Esophagus mucosa (tissue), 1 donor: Measurements from ENCODE around the gene ABCA4. TPM values are rescaled to one million over a fixed set of nuclear protein-coding genes. Genes with fewer than 3 reads are reported as not detected.

ENCODE experiments used
- ATAC-seq: fragments of 200-7000 bp; cut with Tn5 transposase; one replicate; pipeline ENCODE4 v1.9.1; 2020
- total RNA-seq: library from RNA; stranded (reverse); gene quantifications from one replicate; pipeline ENCODE4 v1.2.4, GENCODE V29; 2023
- donor health status: DM: yes; HTN: yes; CAD: no.

ABCA4 gene
- total RNA-seq, 1 donor from 2014 or later: 0.08 TPM

DNA sequence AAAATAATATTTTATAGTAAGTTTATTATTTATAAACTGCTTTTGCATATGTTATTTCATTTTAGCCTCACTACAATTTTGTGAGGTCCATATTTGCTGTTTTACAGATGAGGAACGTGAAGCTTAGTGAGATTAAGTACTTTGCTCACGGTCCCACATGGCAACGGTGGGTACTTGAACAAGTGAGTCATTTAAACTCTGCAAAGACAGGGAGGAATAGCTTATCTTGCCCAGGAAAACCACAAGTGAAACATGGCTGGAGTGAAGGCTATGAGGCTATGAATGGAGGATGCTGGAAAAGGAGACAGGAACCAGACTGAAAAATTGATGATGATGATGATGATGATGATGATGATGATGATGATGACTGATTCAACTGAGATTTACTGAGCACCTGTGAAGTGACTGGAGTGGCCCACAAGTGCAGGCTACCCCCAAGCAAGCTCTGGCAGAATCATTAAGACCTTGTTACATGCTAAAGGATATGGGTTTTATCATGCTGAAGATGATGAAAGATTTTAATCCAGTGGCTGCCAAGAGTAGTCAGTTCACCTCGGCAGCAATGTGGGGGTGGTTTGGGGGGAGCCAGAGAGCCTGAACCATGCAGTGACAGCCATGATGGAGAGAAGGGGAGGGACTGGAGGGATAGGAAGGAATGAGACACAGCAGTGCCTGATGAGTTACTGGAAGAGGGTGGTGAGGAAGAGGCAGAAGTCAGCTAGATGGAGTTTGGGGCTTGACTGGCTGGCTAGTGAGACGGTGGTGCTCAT is 1.4 kb upstream of the ABCA4 start:
- no peak for ATAC-seq

DNA sequence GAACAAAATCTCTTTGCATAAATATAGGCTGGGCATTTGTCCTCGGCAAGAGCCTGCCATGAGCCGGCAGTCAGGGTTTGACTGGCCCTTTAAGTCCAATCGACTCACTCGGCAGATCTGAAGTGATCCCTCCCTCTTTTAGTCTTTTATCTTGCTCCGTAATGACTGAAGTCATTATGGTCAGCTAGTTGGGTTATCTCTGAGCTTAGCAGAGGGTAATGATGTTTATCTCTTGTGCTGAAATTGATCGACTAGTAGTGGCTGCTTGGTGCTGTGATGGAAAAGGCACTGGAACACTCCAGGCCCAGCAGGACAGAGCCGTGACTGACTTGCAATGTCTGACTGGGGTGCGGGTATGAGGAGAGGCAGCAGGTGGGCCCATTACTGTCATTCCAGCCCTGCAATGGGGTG is 468 bp upstream of the ABCA4 start:
- no peak for ATAC-seq

DNA sequence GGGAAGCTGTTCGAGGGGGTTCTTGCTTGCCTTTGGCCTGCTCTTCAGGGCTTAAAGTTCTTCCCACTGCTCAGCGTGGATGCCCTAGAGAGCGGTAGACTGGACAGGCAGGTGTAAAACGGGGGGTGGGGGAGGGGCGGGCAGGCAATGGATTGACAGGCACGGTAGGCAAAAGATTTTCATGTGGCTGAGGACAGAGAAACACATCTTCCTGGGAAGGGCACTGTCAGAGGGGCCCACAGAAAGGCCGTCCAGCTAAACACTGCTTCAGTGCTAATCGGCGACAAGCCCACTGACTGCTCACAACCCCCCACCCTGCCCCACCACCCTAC is 412 bp downstream of the ABCA4 start:
- no peak for ATAC-seq

DNA sequence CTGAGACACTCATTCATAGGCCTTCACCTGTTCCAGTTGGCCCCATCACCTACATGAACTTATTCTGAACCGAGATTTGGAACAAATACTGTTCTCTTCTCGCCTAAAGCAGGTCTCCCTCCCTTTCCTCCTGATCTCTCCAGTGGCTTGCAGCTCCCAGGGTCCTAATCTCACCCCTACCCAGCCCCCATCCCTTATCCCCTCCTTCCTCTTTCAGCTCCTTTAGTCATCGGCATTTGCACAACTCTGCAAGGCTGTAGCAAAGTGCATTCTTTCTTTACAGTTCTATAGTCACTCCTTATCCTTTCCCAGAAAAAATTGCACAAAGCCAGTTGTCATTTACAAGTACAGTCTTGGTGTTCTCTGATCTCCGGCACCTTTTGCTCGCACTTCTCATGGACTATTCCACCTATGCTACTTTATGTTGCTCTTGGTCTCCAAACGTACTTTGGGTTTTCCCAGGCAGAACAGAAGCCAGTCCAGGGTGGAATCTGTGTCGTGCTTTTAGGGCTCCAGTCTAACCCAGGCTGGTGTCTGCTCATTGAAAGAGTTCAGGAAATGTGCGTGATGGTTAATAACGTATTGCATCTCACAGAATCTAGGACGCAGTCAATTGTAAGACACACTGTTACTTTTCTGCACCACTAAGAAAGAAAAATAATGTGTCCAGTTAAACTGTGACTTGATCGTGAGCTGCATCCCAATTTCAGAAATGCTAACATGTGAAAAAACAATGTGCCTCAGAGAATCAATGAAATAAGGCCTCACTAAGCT is 965 bp downstream of the ABCA4 start:
- ATAC-seq: no peak

DNA sequence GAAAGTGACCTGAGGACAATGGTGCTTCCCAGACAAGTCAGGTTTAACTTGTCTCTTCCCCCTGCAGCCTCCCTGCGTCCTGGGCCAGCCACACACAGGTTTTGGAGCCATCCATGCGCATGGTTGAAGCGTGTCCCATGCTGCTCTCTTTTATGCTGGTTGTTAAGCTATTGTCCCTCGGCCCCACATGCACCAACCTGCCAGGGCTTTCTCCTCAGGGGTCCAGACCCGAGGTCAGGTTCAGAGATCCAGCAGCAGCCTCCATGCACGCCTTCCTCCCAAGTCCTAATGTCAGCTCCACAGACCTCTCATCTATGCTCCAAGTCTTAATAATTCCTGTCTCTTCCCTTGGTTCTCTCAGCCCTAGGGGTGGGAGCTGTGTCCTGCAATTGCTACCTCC is 1.6 kb downstream of the ABCA4 start:
- no peak for ATAC-seq

DNA sequence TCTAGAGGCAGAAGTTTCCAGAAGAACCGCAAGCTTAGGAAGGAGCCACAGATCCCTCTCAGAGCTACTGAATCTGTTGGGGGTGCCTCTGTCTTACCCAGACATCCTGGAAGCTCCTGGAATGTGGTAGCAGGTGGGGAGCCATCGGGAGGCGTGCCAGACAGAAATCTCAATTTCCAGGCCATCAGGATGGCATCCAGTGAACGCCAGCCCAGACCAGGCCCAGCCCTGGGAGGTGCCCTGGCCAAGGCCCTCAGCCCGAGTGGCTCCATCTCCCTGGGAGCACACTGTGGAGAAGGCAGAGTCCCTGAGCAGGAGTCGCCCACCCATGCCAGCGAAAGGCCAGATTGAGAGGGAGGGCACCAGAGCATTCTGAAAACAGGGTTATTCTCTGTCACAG is 2.5 kb downstream of the ABCA4 start:
- ATAC-seq: no peak

DNA sequence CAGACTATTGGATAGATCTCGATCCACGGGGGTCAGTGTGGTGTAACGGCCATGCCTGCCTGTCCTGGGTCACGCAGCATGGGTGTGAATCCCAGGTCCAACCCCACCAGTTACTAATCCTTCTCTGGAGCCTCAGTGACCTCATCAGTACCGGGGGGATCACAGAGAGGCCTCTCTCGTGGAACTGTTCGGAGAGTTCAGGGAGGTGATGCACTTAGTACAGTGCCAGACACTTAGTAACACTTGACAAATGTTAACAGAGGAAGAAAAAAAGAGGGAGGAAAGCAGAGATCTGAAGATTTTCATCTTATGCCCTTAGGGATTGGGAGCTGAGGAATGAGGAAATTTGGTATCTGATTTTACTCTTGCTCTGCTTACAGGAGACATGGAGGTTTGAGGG is 2.9 kb downstream of the ABCA4 start:
- ATAC-seq: no peak

DNA sequence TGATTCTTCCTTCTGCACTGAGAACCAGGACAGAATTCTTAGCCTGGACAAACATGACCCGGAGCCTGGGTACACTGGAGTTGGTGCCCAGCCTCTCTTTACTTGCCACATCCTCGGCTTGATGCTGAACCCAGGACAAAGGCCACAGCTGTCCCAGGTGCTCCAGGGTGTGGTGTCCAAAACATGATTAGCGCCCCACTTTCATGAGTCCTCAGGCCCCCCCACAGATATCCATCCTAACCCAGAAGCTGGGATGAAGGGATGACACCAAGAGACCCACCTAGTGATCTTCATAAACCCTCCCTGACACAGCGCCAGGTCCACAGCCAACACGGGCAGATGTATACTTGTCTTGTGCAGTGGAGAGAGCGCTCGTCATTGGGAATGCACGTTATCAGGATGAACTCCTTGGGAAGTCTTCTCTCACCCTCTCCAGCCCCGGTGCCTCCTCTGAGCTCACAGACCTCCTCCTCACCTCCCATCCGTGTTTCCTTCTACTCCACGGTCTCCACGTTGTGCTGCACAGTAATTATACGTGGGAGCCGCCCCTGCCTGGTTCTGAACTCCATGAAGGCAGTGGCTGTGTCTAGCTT is 3.6 kb downstream of the ABCA4 start:
- ATAC-seq: no peak

DNA sequence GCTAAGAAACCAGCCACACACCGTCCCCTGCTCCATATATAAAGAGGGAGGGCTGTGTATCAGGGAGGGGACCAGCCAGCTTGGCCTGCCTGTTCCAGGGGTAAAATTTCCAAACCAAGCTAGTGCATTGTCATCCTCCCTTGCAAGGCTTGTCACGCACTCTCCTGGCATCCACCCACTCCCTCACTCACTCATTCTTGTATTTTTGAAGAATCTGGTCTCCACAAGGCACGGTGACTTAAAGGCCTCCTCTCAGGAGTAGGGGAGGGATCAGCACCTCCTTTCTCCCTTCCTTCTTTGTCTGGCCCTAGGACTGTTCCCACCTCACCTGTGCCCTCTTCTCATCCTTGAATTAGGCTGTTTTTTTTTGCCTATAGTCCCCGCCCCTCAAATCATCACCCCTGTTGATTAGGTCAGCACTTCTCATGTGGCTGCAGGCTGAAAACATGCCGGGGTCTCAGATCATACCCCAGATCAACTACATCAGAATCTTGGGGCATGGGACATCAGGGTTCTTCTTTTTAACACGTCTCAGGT is 5.0 kb downstream of the ABCA4 start:
- no peak for ATAC-seq

DNA sequence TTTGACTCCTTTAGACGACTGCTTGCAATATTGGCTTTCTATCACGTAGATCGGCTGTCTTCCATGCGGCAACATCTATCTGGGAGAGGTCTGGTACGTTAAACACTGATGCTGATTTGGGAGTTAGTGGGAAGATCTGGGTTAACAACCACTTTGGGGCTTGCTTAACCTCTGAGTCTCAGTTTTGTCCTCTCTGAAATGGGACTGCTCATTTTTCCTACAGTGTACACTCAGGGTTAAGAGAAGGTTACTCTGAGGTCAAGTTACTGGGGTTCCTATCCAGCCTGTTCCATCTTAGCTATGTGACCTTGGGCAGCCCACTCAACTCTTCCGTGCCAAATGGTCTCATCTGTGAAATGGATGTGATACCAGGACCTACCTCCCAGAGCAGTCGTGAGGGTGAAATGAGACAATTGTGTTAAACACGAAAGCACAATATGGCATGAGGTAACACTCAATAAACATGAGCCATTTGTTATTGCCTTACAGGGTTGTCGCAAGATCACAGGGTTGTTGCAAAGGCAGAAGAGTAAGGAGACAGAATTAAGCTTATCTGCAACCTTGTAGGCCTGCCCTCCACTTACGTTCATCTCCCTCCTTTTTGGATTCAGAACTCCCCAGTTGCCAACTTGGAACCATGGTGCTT is 5.6 kb downstream of the ABCA4 start:
- no peak for ATAC-seq

DNA sequence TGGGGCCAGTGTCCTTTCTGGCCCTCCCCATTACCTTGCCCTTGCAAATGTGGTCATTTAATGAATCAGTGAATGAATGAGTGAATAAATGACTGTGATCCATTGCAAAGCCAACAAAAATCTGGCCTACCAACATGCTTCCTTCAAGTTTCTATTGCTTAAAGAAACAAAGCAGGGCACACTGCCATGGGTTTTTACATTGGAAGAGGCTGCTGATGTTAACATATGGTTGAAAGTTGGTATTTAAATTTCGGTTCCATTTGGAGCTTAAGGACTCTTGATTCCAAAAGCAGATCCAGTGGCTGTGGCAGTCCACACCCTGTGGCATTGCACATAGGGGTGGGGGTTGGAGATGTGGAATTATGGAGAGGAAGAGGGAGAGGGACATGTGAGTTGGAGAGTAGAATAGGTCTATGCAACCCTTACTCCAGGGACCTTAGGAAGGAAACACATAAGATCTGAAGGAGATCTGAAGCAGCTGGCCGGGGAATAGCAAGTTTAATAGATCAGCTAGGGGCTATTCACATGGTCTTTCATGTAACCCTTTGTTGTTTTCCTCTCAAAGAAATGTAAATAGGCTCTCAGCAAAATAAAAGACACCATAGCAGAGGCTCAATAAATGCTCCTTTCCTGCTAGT is 7.2 kb downstream of the ABCA4 start:
- no peak for ATAC-seq

DNA sequence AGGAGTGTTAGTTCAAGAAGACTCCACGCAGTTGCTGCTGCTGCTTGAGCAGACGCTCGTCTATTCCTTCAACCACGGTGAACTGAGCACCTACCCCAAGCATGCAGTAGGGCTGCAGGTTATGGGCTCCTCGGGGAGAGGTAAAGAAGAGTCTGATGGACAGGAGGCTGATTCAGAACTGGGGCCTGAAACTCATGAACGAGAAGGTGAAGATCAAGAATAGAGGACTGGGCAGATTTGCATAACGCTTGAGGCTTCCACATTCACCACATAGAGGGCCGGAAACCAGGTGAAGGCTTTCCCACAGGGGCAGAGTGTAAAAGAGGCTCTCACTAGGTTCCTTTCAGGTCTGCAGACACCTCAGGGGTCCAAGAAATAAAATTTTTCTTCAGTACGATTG is 9.1 kb downstream of the ABCA4 start:
- no peak for ATAC-seq

DNA sequence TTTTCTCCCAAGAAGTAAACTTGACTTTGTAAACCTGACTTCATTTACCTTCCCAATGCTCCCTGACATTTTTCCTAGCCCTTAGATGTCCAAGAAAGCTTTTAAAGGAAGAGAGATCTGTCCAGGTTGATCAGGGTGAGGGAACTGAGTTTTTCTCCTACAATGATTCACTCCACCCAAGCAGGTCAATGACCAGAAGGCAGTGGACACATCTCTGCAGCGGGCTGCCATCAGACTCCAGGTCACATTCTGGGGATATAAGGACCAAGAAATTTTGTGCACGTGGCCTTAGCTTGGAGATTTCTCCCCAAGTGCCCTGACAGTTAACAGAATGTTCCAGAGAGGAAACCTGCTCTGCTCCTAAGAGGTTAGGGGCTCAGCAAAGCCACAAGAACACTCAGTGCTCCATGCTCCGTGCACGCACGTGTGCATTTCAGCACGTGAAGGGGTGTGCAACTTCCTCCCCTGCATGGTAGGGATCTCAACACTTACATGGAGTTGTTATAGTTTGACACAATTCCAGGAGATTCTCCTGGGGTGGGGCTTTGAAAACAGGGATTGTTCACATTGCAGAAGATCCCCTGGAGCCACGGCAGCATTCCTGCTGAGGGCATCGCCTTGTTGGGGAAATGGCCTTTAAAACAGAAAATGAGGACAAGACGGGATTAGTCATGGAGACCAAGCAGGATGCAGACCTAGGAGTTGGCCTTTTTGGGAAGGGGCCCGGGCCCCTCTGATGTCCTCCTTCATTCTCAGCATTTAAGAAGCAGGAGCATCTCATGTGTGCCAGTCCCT is 9.8 kb downstream of the ABCA4 start:
- no peak for ATAC-seq

DNA sequence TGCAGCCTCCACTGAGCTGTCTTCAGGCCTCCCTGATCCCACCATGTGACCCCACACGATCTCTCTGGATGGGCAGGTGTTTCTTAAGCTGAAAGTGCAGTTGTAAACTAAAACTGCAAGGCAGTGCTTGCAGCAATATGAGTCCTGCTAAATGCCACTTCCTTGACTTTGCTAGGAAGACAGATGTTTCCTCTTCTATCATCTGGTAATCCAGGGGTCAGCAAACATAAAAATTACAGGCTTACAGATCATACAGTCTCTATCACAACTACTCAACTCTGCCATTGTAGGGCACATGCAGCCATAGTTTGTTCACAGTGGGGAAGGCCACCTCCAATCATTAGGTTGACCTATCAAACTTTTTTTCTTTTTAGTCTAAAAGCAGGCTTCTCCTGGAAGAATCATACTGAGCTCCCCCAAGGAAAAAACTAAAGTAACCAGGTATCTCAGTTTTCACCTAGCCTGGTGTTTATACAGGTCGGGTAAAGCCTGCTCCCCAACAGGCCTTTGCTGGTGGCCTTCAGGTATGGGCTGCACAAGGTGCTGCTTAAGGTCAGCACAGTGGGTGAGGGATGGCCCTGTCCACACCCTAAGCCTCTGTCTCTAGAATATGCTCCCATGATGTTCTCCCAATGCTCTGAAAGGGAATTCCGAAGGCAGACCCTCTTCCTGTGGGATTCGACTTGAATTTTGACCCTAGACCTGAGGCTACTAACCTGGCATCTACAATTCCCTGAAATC is 10.8 kb downstream of the ABCA4 start:
- no peak for ATAC-seq

DNA sequence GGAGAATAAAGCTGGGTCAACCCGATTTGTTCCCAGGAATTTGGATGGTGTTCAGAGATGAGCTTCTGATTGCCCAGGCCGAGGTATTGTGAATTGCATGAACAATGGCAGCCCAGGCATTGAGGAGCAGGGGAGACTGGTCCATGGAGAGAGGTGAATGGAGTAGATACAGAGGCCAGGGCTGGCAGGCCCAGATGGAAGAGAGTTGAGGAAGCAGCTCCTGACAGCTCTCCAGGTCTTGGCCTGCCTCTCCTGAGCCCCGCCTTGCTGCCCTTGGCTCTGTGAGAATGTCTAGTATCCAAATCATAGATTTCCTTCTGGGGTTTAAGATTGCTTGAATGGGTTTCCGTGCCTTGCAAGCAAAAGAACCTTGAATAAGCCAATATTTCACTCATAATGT is 11.5 kb downstream of the ABCA4 start:
- no peak for ATAC-seq

DNA sequence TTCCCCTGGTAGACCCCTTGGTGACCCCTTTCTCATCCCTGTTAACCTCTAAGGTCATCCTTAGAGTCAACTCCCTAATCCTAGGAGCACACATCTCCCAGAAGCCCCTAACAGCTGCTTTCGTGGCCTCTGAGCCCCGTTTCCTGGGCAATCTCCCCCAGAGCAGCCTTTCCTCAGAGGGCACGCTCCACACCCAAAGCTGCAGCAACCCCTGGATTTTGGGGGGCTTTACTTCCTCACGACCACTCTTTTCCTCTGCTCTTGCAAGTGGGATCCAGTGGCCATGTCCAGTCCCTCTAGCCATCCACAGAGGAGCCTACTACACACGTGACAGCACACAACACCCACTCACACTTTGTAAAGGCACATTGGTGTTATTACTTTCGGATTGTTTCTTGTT is 13.8 kb downstream of the ABCA4 start:
- ATAC-seq: no peak

DNA sequence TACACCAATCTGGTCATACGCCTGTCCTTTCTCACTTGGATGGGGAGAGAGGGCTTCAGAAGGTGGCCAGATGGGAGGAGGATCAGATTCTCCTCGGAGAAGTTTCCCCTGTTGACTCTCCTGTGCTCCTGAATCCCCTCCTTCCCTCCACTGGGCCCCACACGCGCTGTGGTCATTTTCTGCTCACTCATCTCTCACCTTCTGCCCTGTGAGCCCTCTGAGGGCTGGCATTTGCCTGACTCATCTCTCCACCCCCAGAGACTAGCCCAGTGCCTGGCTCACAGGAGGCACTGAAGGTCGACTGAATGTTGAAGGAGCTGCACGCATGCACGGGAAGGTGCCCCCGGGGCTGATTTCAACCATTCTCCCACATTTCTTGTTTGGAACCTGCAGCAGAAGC is 14.2 kb downstream of the ABCA4 start:
- ATAC-seq: no peak

DNA sequence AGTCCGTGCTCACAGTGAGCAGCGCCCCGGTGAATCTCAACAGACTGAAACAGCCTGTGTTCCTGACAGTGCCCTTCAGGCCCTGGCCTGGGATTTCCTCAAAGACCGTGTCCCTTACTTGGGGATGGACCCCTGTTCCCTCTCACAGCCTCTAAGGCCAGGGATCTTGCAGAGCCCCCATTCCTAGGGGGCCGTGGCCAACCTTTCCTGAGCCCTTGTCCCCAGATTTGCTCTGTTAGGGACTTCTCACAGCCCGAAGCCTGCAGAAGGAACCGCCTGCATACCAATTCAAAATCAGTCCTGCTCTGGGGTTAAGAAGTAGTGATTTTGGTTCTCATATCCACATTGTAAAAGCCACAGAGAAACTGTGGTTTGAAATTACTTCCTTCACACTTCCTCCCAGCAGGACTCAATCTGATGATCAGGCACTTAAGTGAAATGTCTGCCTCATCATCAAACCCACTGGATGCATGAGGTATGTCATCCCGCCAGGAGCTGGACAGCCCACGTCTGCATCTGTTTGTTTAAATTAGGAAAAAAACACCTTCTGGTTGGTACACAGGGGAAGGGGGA is 14.9 kb downstream of the ABCA4 start:
- no peak for ATAC-seq

DNA sequence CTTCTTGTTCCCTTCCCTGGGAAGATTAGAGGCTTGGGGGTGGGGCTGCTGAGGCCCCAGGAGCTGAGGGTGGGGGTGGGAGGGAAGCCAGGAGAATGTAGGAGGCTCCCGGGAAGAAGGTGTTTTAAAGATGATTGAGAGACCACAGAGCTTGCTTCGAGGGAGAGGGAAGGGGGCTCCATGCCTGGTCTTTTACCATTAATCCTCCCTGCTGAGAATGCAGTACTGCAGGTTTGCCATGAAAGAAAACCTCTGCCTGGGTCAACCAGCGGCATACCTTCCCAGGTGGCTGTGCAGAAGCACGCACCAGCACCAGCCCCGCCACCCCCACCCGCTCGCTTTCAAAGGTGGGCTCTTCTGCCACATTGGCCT is 15.4 kb downstream of the ABCA4 start:
- ATAC-seq: no peak

DNA sequence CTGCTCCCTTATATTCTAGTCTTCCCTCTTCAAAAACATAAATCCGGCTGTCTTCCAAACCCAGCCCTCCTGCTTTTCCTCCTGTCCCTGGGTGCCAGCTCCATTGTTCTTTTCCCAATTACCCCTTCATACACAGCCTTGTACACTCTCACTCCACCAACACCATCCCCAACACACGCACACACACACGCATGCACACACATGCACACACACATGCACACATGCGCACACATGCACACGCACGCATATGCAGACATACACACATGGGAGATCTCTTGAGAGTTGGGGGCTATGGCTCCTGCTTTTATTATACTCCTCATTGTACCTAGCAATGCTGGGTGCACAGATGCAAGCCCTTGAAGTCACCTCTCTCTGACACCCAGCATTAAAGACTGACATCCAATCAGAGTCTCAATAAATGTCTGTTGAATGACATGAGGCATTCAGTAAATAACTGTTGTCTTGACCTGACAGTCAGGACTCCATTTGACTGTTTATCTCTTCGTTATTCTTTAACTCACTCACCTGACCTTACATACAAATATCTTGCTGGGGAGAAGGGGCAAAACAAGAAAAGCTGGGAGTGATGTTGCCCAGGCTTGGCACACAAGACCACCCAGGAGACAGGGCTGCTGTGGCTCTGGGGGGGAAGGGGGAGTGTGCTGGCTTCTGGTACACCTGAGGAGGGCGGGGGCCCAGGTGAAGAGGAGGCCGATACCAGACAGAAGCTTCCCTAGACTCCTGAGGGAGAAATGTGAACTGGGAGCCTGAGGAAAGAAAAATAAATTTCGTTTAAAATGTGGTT is 16.0 kb downstream of the ABCA4 start:
- no peak for ATAC-seq
